ENCODE data around the gene CAMK2B.

CAMK2B gene

GRCh38 chr7:44230286-44230685 lies 95.1 kb downstream of the CAMK2B start:
- H3K4me1 ChIP-seq (ENCODE audit: insufficient read depth, low read length), result no peaks in the 10 kb centered on the region
- no peak for ATAC-seq (ENCODE audit: insufficient read depth, low read depth)
- H3K79me2 ChIP-seq (ENCODE audit: insufficient read depth, low read length), result no peaks in the 10 kb centered on the region
- H3K9me3 ChIP-seq (ENCODE audit: insufficient read depth, low read length, severe bottlenecking), result no peaks in the 10 kb centered on the region
- DNase-seq, result no peak
- H3K9ac ChIP-seq (ENCODE audit: low read depth, low read length), result no peak overlapping the region
- no peaks in the 10 kb centered on the region for H3K27me3 ChIP-seq (ENCODE audit: insufficient read depth, low read length, poor library complexity)
- H3K4me3 ChIP-seq (ENCODE audit: low read depth in 1 of 2, low read length in 2 of 2), result no peak overlapping the region
- TF ChIP-seq EZH2 (IDR thresholded peaks at IDR 0.05; ENCODE audit: borderline replicate concordance, low read depth, low read length, severe bottlenecking) (no peak), CTCF (IDR thresholded peaks at IDR 0.05; ENCODE audit: borderline replicate concordance, extremely low read depth, low read length, poor library complexity, severe bottlenecking) (no peak)
- no peak overlapping the region for H2AFZ ChIP-seq (ENCODE audit: low read depth, low read length)
- no peaks in the 10 kb centered on the region for H4K20me1 ChIP-seq (ENCODE audit: insufficient read depth, low read length)
- H3K4me2 ChIP-seq (ENCODE audit: insufficient read depth, low read length), result no peak overlapping the region
- no peak overlapping the region for H3K27ac ChIP-seq (ENCODE audit: low read length)
- H3K36me3 ChIP-seq (ENCODE audit: insufficient read depth, low read length), result no peaks in the 10 kb centered on the region

GRCh38 chr7:44229546-44230105 lies 95.8 kb downstream of the CAMK2B start:
- Histone ChIP-seq H3K4me1 (ENCODE audit: insufficient read depth, low read length) (no peaks in the 10 kb centered on the region), H3K27me3 (ENCODE audit: insufficient read depth, low read length, poor library complexity) (no peaks in the 10 kb centered on the region)

GRCh38 chr7:44228571-44229350 lies 96.6 kb downstream of the CAMK2B start:
- Histone ChIP-seq H3K4me1 (ENCODE audit: insufficient read depth, low read length) (no peaks in the 10 kb centered on the region), H3K4me3 (ENCODE audit: low read depth in 1 of 2, low read length in 2 of 2) (no peak overlapping the region), H3K4me2 (ENCODE audit: insufficient read depth, low read length) (no peak overlapping the region), H3K27me3 (ENCODE audit: insufficient read depth, low read length, poor library complexity) (no peaks in the 10 kb centered on the region), H3K9me3 (ENCODE audit: insufficient read depth, low read length, severe bottlenecking) (no peaks in the 10 kb centered on the region), H3K9ac (ENCODE audit: low read depth, low read length) (no peak overlapping the region), H3K27ac (ENCODE audit: low read length) (no peak overlapping the region), H2AFZ (ENCODE audit: low read depth, low read length) (no peak overlapping the region), H3K79me2 (ENCODE audit: insufficient read depth, low read length) (no peaks in the 10 kb centered on the region), H3K36me3 (ENCODE audit: insufficient read depth, low read length) (no peaks in the 10 kb centered on the region), H4K20me1 (ENCODE audit: insufficient read depth, low read length) (no peaks in the 10 kb centered on the region)
- ATAC-seq (ENCODE audit: insufficient read depth, low read depth) (no peak), DNase-seq (no peak)
- TF ChIP-seq EZH2 (IDR thresholded peaks at IDR 0.05; ENCODE audit: borderline replicate concordance, low read depth, low read length, severe bottlenecking), result no peak
- no peak for TF ChIP-seq CTCF (IDR thresholded peaks at IDR 0.05; ENCODE audit: borderline replicate concordance, extremely low read depth, low read length, poor library complexity, severe bottlenecking)

More at GRCh38 chr7:44229546-44230105, 95.8 kb downstream of the CAMK2B start:
- no peak overlapping the region for H3K4me2 ChIP-seq (ENCODE audit: insufficient read depth, low read length)
- DNase-seq (no peak), ATAC-seq (ENCODE audit: insufficient read depth, low read depth) (no peak; the same call in 2 of the 3 replicates)
- no peaks in the 10 kb centered on the region for H3K36me3 ChIP-seq (ENCODE audit: insufficient read depth, low read length)
- H3K9me3 ChIP-seq (ENCODE audit: insufficient read depth, low read length, severe bottlenecking), result no peaks in the 10 kb centered on the region
- H3K27ac ChIP-seq (ENCODE audit: low read length), result no peak overlapping the region
- no peaks in the 10 kb centered on the region for H4K20me1 ChIP-seq (ENCODE audit: insufficient read depth, low read length)
- TF ChIP-seq EZH2 (IDR thresholded peaks at IDR 0.05; ENCODE audit: borderline replicate concordance, low read depth, low read length, severe bottlenecking) (no peak), CTCF (IDR thresholded peaks at IDR 0.05; ENCODE audit: borderline replicate concordance, extremely low read depth, low read length, poor library complexity, severe bottlenecking) (no peak)
- no peaks in the 10 kb centered on the region for H3K79me2 ChIP-seq (ENCODE audit: insufficient read depth, low read length)
- H2AFZ ChIP-seq (ENCODE audit: low read depth, low read length), result no peak overlapping the region
- H3K4me3 ChIP-seq (ENCODE audit: low read depth in 1 of 2, low read length in 2 of 2), result no peak overlapping the region
- no peak overlapping the region for H3K9ac ChIP-seq (ENCODE audit: low read depth, low read length)
